NCI-H2107 treated with DMSO at 0.1 percent for 48 hours (cell line): ENCODE results near the gene UQCC2.
A peak's percentile ranks its signal among the peaks of the same experiment; 100 is the strongest.

ENCODE experiments used
- DNase-seq: peaks from one replicate; lab custom pipeline; 2025; ENCODE audit not compliant: unreplicated experiment; lab: John Stamatoyannopoulos, UW

The UQCC2 gene

GRCh38 chr6:33744001-33744848, 32.7 kb upstream of the UQCC2 start:
- peak; percentile 92 for DNase-seq

- no peak for DNase-seq
Observed at GRCh38 chr6:33742837-33743236, 31.3 kb upstream of the UQCC2 start.

DNA sequence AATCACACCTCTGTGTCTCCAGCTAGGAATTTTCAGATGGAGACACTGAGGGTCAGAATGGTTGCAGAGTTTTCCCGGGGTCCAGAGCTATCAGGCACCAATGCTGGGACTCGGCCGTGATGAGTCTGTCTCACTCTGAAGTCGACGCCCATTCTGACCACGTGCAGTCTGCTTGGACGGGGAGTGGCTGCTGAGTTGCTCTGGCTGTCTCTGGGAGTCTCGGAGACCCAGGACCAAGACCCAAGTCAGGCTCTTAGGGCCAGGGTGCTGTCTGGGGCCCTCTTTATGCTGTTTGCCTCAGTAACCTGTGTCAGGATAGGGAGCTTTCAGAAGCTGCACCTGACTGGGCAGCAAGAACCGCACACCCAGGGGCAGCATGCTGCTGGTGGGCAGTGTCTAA, 30.6 kb upstream of the UQCC2 start:
- DNase-seq: no peak

GRCh38 chr6:33740794-33741193, 29.3 kb upstream of the UQCC2 start:
- DNase-seq: no peak

- DNase-seq: no peak
Observed at GRCh38 chr6:33740204-33740608, 28.7 kb upstream of the UQCC2 start.

- DNase-seq: no peak
Observed at GRCh38 chr6:33739571-33739970, 28.1 kb upstream of the UQCC2 start.

- no peak for DNase-seq
Observed at GRCh38 chr6:33738879-33739278, 27.4 kb upstream of the UQCC2 start.

- no peak for DNase-seq
Observed at GRCh38 chr6:33738153-33738552, 26.7 kb upstream of the UQCC2 start.

GRCh38 chr6:33737267-33738026, 25.9 kb upstream of the UQCC2 start:
- no peak for DNase-seq

DNA sequence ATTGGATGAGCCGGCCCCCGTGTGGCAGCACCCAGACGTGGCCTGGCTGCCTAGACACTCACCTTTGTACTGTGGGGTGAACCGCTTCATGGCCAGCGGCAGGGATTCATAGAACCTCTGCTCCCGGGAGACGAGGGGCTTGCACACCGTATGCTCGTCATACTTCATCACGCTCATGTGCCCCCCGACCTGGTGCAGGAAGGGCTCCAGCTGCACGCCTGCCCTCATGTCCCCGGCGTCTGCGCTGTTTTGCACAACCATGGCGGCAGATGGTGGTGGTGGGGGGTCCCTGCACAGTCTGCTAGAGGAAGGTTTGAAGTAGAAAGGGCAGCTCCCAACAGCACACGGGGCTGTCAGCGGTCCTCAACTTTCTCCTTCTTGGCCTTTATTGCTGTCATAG, 23.7 kb upstream of the UQCC2 start:
- no peak for DNase-seq

DNA sequence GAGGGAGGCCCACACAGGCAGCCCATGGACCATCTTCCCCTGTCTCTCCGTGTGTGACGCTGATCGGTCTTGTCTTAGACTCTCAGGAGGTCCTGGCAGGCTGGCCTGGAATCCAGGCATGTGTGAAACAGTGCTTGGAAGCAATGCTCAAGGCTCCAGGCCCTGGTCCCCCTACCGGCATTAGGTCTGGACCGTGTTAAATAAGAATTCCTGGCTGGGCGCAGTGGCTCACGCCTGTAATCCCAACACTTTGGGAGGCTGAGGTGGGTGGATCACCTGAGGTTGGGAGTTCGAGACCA, 22.2 kb upstream of the UQCC2 start:
- DNase-seq: no peak

DNA sequence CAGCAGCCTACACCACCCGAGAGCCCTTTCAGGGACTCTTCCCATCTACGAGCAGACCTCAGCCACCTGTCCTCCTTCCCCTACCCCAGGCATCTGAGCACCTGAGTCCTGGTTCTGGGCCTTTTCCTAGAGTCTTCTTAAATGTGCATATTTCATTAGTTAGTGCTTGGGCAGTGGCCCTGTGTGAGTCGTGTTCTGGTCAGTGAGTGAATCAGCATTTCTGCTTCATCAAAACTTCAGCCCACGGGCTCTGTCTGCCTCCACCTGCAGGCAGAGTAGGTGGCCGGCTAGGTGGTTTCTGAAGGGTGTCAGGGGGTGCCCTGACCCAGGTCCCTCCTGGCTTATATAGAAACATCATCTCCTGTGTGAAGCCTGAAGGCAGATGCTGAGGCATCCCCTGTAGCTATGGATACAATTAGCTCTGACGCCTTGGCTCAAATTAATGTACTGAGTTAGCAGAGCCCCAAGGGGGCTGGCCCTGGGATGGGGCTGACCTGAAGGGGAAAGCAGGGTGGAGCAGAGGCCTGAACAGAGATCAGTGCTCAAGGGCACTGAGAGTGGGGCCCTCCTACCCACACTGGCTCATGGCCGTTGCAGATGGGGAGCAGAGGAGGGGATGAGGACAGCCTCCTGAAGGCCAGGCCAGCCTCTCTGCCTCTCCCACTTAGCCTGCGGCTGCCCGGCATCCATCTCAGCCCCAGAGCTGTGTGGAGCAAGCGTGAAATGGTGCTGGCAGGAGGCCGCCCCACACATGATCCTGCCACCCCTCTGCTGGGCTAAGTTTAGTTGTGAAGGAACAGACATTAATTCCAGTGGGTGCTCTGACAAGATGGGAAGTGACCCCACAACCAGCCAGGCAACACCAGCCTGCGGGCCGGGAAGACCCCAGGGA, 21.6 kb upstream of the UQCC2 start:
- no peak for DNase-seq

GRCh38 chr6:33732385-33732784, 20.9 kb upstream of the UQCC2 start:
- no peak for DNase-seq

DNA sequence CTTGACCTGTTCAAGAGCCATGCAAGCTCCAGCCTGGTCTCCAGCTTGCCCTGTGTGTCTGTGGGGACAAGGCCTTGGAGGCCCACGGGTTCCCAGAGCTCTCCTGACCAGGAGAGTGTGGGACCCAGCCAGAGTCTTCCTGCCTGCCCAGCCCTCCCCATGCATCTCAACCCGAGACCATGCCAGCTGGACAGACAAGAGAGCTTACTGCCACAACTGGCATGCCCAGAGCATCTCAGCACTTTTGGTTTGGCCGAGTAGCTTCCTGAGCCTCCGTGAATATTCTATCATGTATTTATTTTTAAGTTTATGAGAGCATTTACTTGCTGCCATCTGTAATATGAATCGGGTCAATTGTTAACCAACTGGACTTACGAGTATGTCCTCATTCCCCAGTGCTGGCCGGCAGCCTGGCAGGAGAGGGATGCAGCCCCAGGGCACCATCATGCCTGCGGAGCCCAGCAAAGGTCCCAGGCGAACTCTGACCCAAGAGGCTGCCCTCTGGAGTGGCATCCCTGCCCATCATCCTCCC, 20.3 kb upstream of the UQCC2 start:
- no peak for DNase-seq

DNA sequence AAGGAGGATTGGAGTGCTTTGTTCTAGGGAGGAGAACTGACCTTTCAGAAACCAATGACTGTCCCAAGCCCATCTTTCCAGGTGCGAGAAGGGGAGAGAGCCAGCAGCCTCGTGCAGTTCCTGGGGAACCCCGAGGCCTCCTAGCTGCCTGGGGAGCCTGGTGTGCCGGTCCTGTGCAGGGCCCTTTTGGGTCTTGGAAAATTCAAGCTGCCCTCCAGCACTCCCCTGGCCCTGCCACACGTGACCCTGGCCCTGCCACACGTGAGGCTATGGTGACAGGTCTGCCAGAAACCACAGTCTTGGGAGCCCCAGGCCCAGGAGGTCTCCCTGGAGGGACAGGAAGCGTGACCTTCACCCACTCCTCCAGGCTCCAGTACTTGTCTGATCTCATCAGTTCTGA, 19.5 kb upstream of the UQCC2 start:
- no peak for DNase-seq

DNA sequence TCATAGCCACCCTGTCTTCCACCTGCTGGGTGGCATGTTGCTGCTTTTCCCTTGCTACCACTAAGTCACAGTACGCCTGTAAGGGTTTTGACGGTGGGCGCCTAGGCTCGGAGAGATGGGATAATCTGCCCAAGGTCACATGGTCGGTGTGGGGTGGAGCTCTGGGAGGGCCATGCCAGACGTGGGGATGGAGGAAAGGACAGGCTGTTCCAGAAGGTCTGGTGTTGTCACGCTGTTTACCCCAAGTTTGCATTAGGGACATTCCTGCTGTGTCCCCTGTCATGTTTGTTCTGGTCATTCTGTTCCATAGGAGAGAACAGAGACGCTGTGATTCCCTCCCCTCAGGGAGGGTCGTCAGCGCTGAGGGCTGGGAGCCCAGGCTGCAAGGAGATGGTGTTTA, 19.1 kb upstream of the UQCC2 start:
- no peak for DNase-seq

- DNase-seq: no peak
Observed at GRCh38 chr6:33729059-33729458, 17.6 kb upstream of the UQCC2 start.

- no peak for DNase-seq
Observed at GRCh38 chr6:33728438-33728837, 16.9 kb upstream of the UQCC2 start.

DNA sequence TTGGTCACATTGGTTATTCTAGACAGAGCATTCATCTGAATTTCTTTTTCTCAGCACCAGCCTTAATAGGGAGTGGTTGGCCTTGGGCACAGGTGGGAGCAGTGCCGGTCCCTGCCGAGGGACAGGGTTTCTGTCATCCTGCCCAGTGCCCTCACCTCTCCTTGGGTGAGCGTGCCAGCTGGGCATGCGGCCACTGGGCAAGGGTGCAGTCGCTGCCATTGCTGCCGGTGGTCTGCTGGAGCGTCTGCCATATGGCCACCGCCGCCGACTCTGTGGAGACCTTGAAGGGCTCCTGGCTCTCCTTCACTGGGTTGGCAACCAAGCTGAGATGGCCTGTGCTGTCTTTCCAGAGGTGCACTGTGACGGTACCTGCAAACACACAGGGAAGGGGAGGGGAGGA, 16.4 kb upstream of the UQCC2 start:
- no peak for DNase-seq

DNA sequence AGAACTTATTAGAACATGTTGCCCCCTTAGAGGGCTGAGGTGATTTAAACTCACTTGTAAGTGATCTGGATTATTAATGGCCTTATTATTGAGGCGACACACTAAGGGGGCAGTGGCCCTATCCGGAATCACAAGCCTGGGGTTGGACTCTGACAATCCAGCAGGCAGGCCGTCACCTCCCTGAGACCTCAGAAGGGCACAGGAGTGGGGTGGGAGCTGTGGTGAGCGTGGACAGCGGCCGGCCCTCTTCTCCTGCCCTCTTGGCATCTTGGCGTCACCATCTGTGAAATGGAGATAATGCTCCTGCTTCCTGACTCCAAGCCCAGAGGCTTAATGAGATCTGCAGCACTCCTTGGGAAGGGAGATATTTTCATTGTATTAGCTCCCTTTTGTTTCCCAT, 15.6 kb upstream of the UQCC2 start:
- DNase-seq: no peak

DNA sequence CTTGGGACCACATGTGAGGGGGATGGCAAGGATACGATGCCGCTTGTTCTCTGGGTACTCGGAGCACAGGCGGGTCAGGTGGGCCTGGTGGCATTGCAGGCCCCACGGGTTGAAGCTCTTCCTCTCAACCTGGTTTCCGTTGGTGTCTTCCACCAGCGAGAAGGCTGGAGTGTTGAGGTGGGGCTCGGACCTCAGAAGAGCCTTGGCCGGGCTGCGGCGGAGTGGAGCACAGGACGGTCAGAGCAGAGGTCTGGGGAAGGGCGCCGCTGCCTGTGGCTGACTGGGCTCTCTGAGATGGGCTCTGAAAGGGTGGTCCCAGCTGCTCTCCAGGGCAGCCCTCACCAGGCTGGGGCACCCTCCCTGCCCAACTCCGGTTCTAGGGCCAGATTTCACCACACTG, 15.2 kb upstream of the UQCC2 start:
- DNase-seq: no peak
